HepG2 (cell line): ENCODE measurements around the gene TTC19. TPM values are rescaled to one million over a fixed set of nuclear protein-coding genes. Genes with fewer than 3 reads are reported as not detected.

Source experiments
- CENPX ChIP-seq: sonication (generic); formaldehyde crosslinking; IDR thresholded peaks from 2 replicates; pipeline ENCODE4 v1.9.0; 2021; ENCODE audit warnings: mild to moderate bottlenecking, missing genetic modification reagents, moderate library complexity
- HDAC6 ChIP-seq: fragments of 200-600 bp; sonication (generic); IDR thresholded peaks from 2 replicates; pipeline ENCODE4 v1.7.0; 2017; ENCODE audit warnings: mild to moderate bottlenecking, antibody characterized with exemption, low read length, low read depth
- KDM1A ChIP-seq: IDR thresholded peaks from 2 replicates; pipeline ENCODE4 v1.6.1; 2016; ENCODE audit warnings: missing compliant biosample characterization
- SP1 ChIP-seq, 2 experiments: fragments of 450-650 bp in 1 of 2; sonication (generic) in 1 of 2; formaldehyde crosslinking in 1 of 2; IDR thresholded peaks; 2 replicates each; pipeline versions ENCODE4 v1.4.0 to v1.6.1; 2016 to 2020; ENCODE audit warnings: missing genetic modification reagents in 1 of 2
- TBL1XR1 ChIP-seq: fragments of 150-350 bp; IDR thresholded peaks from 2 replicates; pipeline ENCODE4 v1.6.1; 2014; ENCODE audit warnings: borderline replicate concordance, low read length; ENCODE audit not compliant: partially characterized antibody
- TIGD3 ChIP-seq: sonication (generic); formaldehyde crosslinking; IDR thresholded peaks from 2 replicates; pipeline ENCODE4 v1.5.1; 2020; ENCODE audit warnings: mild to moderate bottlenecking, missing genetic modification reagents, borderline replicate concordance
- ZNF609 ChIP-seq: sonication (generic); formaldehyde crosslinking; IDR thresholded peaks from 2 replicates; pipeline ENCODE4 v1.4.0; 2020; ENCODE audit warnings: mild to moderate bottlenecking, missing genetic modification reagents, borderline replicate concordance
- ZNF646 ChIP-seq: sonication (generic); formaldehyde crosslinking; IDR thresholded peaks from 2 replicates; pipeline ENCODE4 v1.9.0; 2021; ENCODE audit warnings: mild to moderate bottlenecking, missing genetic modification reagents
- polyA plus RNA-seq, 8 experiments: library from polyadenylated mRNA; depleted of rRNA in 3 of 8; stranded (reverse) in 7 of 8; unstranded in 1 of 8; fragments of >200 nt; fragmentation: Illumina TruSeq in 4 of 8; extraction: Trizol in 4 of 8; gene quantifications; 2 replicates each; pipeline versions ENCODE4 v1.2.1 to v1.2.3, GENCODE V29; 2011 to 2016; ENCODE audit warnings: low read depth in 4 of 8, missing spikeins in 1 of 8, mixed read lengths in 1 of 8; ENCODE audit not compliant: insufficient read depth in 1 of 8
- total RNA-seq, 5 experiments: library from RNA; depleted of rRNA; stranded (reverse); fragments of >200 nt; fragmentation: Illumina TruSeq; extraction: Trizol; gene quantifications; 2 replicates each; pipeline ENCODE4 v1.2.3, GENCODE V29; 2016; ENCODE audit warnings: low read depth in 1 of 5
- TF ChIP-seq, protein P1 (sequence below): IDR thresholded peaks from 2 replicates; pipeline ENCODE4 v1.6.1; 2016
- TF ChIP-seq, protein P2 (sequence below): sonication (generic); formaldehyde crosslinking; IDR thresholded peaks from 2 replicates; pipeline ENCODE4 v1.4.0; 2020; ENCODE audit warnings: mild to moderate bottlenecking, missing genetic modification reagents

TTC19 gene
- total and polyA plus RNA-seq, 2 of the 13 experiments (the other 11 are each of a cell fraction or from before 2014, with no cell fraction given) = 4.4 to 24.3 TPM

DNA sequence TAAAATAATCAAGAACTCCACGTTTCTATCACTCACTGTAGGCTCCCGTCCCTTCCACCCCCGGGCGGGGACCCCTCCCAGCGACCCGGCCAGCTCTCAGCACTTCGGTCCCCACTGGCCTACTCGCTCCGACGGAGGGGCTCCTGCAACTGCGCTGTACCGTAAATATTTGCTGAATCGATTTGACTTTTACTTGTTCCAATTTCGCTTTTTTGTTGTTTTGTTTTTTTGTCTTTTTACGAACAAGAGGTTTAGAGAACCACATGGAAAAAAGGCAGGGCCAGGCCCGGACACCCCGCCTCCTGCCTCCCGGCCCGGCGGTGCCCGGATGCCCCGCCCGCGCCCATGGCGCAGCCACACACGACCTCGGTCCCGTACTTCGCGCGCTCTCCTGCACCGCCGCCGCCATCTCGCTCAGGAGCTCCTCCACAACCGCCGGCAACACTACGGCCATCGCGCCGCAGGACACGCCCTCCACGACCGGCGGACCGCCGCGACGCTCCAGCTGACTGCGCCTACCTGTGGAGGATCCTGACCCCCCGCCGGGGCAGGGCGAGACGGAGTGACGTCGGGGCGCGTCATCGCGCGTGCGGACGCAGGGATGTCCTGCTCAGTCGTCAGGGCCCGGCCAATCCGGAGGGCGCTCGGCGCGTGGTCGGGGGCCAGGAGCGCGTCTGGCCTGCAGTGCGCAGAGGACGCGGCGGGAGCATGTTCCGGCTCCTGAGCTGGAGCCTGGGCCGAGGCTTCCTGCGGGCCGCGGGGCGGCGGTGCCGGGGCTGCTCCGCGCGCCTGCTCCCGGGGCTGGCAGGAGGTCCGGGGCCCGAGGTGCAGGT, at the start of gene TTC19, which contains the start of gene ZSWIM7 (continued):
- TF ChIP-seq, protein P1, sequence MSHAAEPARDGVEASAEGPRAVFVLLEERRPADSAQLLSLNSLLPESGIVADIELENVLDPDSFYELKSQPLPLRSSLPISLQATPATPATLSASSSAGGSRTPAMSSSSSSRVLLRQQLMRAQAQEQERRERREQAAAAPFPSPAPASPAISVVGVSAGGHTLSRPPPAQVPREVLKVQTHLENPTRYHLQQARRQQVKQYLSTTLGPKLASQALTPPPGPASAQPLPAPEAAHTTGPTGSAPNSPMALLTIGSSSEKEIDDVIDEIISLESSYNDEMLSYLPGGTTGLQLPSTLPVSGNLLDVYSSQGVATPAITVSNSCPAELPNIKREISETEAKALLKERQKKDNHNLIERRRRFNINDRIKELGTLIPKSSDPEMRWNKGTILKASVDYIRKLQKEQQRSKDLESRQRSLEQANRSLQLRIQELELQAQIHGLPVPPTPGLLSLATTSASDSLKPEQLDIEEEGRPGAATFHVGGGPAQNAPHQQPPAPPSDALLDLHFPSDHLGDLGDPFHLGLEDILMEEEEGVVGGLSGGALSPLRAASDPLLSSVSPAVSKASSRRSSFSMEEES (CRISPR knock-in tag) = peak; percentile 84
- 0 out of 2 replicates have a peak, but pooled peaks have one; percentile 31 for TF ChIP-seq TIGD3
- TF ChIP-seq ZNF646 (CRISPR knock-in tag) = peak; percentile 40; the same call in 1 of the 2 replicates
- TF ChIP-seq, protein P2, sequence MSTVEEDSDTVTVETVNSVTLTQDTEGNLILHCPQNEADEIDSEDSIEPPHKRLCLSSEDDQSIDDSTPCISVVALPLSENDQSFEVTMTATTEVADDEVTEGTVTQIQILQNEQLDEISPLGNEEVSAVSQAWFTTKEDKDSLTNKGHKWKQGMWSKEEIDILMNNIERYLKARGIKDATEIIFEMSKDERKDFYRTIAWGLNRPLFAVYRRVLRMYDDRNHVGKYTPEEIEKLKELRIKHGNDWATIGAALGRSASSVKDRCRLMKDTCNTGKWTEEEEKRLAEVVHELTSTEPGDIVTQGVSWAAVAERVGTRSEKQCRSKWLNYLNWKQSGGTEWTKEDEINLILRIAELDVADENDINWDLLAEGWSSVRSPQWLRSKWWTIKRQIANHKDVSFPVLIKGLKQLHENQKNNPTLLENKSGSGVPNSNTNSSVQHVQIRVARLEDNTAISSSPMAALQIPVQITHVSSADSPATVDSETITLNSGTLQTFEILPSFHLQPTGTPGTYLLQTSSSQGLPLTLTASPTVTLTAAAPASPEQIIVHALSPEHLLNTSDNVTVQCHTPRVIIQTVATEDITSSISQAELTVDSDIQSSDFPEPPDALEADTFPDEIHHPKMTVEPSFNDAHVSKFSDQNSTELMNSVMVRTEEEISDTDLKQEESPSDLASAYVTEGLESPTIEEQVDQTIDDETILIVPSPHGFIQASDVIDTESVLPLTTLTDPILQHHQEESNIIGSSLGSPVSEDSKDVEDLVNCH (CRISPR knock-in tag) = no peak
- no peak for TF ChIP-seq CENPX (CRISPR knock-in tag)
- no peak for TF ChIP-seq HDAC6
- TF ChIP-seq TBL1XR1 = no peak
- peak; percentile 69; the same call in 1 of the 2 replicates for TF ChIP-seq KDM1A (CRISPR knock-in tag)
- TF ChIP-seq ZNF609 (CRISPR knock-in tag) = peak; percentile 59
- no peak for TF ChIP-seq SP1 (IDR thresholded peaks at IDR 0.05)
- TF ChIP-seq SP1 (CRISPR knock-in tag; IDR thresholded peaks at IDR 0.05) = peak; percentile 94
